ENCODE data around the gene CBL.
A peak's percentile ranks its signal among the peaks of the same experiment; 100 is the strongest.

Gene CBL

DNA sequence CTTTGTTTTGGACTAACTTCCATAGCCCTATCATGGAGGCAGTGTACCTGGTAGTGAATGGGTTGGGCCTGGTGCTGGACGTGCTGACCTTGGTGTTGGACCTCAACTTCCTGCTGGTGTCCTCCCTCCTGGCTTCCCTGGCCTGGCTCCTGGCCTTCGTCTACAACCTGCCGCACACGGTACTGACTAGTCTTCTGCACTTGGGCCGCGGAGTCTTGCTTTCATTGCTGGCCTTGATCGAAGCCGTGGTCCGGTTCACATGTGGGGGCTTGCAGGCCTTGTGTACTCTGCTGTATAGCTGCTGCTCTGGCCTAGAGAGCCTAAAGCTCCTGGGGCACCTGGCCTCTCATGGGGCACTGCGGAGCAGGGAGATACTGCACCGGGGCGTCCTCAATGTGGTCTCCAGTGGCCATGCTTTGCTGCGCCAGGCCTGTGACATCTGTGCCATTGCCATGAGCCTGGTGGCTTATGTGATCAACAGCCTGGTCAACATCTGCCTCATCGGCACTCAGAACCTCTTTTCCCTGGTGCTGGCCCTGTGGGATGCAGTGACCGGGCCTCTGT lies 129.0 kb downstream of the CBL start:
- DNase-seq = no peak

DNA sequence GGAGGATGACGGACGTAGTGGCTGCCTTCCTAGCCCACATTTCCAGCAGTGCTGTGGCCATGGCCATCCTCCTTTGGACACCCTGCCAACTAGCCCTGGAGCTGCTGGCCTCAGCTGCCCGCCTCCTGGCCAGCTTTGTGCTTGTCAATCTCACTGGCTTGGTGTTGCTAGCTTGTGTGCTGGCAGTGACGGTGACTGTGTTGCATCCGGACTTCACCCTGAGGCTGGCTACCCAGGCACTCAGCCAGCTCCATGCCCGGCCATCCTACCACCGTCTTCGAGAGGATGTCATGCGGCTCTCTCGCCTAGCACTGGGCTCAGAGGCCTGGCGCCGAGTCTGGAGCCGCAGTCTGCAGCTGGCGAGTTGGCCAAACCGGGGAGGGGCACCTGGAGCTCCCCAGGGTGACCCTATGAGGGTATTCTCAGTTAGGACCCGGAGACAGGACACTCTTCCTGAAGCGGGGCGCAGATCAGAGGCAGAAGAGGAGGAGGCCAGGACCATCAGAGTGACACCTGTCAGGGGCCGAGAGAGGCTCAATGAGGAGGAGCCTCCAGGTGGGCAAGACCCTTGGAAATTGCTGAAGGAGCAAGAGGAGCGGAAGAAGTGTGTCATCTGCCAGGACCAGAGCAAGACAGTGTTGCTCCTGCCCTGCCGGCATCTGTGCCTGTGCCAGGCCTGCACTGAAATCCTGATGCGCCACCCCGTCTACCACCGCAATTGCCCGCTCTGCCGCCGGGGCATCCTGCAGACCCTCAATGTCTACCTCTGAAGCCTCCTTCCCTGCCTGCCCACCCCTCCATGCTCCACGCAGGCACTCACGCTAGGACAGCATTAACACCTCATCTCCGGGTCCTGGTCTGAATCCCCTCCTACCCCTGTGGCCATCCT lies 129.8 kb downstream of the CBL start:
- no peak for DNase-seq

DNA sequence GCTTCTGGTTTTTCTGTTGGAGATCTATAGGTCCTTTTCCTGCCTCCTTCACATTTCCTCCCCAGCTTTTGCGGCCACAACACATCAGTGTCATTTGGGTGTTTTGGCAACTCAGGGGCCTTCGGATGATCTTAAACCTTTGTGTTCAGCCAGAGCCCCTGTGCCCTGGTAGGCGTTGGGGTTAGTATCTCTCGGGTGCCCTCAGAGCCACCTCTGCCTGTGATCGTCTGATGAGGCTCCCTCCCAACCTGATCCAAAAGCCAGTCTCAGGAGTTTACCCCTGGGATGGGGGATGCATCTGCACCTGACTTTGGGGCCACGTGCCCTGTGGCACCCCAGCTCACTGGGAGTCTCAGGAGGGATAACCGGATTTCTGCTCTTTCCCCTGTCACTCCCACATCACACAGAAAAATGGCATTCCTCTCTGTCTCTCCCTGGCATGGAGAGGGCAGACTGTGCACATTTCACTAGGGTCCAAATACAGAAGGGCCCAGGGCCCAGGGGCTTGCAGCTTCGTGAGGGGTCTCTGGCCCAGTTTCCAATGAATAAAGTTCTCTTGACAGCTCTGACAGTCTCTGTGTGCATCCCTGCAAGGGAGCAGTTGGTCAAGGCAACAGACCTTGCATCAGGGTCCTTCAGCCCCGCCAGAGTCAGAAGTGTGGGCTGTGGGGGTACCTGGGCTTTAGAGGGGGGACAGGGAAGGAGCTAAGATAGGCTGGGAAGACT lies 130.8 kb downstream of the CBL start:
- DNase-seq = no peak

DNA sequence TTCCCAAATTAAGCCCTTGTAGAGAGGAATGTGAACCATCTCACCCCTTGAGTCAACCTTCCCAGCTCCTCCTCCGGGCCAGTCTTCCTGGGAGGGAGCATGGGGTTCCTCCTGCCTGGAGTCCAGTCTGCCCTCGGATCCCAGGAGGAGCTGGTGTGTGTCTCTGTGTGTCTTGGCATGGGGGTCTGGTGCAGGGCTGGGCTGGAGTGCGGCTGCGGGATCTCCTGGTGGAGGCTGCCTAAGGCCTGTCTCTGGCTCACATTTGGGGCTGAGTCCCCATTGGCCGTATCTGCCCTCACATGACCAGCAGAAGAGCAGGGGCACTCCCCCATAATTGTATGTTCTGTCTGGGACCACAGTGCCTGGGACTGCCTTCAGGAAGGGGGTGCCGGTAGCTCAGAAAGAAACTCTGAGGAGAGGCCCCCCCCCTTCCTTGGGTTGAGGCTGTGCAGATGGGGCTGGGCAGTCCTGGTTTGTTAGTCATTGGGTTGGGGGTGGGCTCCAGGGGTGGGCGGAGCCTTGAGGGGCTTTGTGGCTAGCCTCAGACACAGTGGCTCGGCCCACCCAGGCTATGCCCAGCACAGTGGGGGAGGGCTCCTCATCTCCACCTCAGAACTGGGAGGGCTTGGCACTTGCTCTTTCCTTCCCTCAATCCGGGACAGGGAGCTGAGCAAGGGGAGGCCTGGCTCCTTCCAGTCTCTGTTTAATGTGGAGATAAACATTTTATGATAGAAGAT lies 131.6 kb downstream of the CBL start:
- DNase-seq = no peak

DNA sequence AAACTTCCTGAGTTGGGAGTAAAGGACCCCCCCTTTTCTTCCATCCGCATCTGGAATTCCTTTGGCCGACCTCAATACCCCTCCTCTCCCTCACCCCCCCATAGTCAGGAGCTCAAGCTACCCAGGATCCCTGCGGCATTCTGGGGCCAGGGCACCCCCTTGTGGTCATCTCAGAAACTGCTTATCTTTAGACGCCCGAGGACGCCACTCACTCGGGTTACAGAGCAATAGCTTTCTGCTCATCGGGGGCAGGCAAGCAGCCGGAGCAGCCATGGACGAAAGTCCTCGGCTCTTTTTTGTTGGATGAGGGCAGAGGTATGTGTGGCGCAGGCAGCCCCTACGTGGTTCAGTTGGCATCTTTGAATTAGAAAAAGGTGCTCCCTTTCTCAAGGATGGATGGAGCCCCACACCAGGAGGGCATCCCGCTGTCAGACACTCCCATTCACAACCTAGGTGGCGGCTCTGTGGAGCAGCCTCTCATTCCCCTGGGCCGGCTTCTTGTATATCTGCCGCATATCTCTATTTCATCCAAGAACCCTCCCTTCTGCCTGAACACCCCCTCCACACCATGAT lies 132.3 kb downstream of the CBL start:
- DNase-seq = peak; percentile 61

DNA sequence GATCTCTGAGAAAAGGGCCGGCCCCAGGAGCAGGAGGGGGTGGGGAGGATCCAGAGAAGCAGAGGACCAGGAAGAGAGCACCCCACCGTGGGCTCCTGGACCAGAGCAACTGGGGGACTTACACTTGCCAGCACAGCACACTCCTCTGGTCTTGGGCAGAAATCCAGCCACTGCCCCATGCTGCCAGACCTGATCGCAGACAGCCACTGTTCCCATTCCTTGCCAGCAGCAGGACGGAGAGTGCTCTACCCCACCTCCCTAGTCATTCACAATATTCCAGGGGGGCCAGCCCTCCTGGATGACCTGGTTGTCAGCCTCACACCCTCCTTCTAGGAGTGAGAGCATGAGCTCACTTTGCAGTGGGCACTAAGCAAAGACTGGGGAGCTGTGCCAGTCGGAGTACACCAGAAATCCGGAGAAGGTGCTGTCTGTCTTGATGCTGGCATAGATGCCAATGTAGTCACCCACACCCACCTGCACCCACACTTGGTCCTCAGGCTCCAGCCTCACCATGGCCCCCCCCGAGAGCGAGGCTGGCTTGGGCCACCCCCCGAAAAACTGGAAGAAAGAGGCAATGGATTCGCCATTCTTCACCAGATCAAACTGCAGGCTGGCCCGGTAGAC lies 132.9 kb downstream of the CBL start:
- DNase-seq = no peak

DNA sequence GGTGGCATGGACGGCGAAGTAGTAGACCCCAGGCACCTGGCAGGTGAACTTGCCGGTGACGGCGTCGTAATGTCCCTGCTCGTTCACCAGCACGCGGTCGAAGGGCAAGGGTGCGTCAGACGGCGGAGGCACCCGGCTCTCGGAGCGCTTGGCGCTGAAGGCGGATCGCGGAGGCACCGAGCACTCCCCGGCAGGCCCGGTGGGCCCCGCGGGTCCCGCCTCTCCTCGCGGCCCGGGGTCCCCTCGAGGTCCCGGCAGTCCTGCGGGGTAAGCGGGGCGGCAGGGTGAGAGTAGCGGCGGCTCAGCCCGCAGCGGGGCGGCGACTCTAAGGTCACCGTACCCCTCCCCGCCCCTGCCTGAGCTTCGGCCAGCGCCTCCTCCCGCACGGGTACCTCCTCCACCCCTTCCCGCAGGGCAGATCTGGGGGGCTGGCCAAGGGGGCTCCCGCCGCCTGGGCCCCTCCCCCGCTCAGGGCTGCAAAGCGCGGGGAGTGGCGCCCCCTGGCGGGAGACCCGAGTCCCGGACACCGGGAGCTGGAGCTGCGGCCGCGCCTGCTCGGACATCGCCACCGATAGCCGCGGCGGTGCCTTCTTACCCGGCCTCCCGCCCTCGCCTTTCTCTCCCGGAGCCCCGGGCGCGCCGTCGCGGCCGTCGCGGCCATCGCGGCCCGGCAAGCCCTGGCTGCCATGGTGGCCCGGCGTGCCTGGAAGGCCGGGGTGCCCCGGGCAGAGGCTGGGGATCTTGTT lies 133.6 kb downstream of the CBL start:
- no peak for DNase-seq

DNA sequence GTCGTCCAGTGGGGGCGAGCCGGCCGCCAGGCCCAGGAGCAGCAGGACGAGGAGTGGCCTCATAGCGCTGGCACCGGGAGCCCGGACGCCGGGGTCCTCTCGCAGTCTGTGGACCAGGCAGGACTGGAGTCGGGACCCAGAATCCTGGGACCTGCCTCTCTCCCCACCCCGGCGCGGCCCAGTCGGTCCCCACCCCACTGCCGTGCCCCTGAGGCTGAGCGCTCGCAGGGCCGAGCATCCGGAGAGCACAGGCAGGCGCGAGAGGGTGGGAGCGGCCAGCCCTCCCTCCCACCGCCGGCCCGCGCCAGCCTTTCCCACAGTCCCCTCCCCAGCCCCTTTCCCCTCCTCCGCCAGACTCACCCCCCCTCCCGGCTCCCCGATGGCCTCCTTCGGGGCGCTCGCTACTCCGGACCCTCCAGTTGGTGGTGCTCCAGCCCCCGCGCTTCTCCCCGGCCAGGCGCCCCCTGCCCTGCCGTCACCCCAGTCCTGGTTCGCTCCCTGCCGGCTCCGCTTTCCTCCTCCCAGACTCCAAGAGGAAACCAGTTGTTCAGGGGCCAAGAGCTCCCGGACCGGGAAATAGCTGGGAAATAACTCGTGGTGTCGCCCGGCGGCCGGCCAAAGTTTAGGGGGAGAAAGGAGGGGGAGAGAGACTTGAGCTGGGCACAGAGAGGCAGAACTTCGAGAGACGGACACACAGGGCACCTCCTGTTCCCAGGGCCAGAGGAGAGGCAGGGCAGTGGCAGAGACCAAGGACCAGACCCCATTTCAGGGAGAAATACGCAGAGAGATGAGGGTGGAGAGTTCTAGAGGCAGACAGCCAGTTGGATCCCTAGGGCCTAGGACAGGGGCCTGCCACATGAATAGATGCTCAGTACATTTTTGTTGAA lies 134.4 kb downstream of the CBL start, which contains the start of gene C1QTNF5:
TSS of gene C1QTNF5 (minus strand) at position 549 of the 887 bp plus-strand sequence. CDS start at position 63, 486 bp downstream.
- DNase-seq = no peak

DNA sequence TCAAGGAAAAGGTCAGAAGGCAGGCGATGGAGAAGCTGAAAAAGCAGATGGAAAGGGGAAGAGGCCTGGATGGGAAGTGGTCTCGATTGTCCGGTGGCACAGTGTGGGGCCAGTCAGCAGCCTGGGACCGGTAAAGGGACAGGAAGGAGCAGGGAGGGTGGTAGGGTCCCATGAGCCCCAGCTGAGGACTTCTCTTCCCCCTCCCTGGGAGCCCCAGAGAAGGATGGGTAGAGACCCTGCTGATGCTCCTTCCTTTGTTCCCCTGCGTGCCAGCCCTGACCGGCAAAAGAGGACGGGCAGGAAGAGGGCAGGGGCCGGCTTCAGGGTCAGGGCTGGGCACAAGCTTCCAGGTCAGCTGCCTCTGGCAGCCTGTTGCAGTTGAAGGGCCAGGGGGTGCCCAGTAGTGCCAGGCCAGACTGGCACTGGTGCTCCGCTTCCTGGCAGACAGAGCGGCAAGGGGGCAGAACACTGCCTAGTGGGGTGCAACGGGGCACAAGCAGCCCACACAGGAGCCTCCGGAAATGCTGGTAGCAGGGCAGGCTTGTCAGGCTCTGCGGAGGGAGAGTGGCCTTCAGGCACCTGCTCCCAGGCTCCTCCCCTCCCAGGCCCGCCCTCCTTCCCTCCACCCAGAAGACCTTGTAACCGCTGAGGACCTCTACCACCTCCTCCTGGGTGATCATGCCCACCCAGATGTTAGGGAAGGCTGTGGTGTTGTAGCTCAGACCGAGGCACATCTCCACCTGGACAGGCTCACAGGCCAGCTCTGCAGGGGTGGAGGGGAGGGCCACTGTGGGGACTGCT lies 135.3 kb downstream of the CBL start:
- no peak for DNase-seq

DNA sequence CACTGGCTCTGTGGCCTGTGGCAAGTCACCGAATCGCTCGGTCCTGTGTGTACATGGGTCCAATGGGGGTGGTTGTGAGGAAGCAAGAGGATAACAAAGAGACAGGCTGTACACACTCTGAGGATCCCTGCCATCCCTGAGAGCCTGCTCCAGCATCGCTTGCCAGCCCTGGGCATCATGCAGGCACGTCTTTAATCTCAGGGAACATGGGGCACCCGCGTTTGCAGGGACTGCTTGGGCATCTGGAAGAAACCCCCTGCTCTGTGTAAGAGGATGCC lies 135.8 kb downstream of the CBL start:
- no peak for DNase-seq

DNA sequence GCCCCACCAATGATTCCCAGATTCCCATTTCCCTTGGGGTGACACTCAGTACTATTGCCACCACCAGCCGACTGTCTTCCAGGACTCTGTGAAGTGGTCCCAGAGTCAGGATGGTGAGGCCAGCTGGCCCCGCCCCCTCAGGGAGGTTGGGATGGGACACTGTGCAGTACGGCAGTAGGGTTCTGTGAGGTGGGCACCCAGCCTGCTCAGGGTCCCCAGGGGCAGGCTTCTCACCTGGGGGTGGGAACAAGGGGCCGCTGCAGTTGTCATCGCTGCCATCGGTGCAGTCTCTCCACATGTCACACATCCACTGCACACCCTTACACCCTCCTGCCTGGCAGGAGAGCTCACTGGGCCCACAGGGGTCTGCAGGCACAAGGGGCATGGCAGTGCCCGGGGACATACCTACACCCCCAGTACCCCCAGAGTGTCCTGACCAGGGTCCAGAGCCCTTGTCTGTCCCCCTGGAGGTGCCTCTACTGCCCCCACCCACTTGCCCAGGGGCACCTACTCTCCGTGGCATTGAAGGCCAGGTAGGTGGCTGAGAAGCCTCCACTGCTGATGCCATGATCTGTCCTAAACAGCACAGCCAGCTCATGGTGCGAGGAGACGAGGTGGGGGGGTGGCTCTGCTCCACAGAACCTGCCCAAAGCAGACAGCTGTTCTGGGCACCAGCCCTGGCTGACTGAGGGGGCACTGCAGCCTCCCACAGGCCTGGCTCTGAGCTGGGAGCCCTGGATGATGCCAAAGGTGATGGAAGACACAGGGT lies 136.4 kb downstream of the CBL start:
- no peak for DNase-seq

DNA sequence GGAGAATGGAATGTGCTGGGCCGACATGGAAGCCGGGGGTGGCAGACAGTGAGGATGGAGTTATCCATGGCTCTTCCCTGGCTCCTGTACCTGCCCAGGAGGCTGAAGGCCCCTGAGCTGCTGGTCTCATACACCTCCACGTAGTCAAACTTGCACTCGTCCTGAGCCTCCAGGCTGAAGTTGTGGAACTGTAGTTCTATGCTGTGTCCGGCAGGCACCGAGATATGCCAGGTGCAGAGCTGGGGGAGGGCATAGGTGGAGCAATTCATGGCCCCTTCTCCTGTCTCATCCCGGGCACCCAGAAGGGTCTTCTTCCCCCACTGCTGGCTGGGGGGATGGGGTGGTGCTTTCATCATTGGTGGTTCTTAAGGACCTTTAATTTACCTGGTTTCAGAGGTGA lies 137.6 kb downstream of the CBL start:
- DNase-seq = no peak

DNA sequence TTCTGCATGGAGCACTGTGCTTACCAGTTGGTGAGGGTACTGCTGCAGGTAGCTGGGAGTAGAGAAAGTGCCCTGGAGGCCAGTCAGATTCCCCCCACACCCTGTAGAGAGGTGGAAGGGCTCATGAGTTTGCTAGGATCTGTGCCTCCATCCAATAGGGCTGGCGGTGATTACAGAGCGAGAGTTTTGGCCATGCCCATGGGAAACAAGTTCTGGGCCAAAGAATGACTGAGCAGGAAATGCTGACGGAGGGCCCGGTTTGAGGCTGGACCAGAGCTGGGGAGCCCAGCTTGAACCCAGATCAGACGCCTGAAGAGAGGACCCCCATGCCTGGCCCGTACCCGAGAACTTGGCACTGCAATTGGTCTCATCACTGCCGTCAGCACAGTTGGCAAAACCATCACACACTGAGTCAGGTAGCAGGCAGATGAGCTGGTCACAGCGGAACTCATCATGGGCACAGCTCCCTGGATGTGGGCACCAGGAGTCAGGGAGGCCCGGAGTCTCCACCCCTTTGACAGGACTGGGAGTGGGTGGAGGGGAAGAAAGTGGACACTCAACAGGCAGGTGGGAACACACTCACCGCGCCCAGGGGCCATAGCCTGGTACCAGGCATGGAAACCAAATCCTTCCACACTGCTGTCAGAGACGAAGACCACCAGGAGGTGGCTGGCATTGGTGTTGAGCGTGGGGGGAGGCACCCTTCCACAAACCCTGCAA lies 138.3 kb downstream of the CBL start:
- no peak for DNase-seq

DNA sequence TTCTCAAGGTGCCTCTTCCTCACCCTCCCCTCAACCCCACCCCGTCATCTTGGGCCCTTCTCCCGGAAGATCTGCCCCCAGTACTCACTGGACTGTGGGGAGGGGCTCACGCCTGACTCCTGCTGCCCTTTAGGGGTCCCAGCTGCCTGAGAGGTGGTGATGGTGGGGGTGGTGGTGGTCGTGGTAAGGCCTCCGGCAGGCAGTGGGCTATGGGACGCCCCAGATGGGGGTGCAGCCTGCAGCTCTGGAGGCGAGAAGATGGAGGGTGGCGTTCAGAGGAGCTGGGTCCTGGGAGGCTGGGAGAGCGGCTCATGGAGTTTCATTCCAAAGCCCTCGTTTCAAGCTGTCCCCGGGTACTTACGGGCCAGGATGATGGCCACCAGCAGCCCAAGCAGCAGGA lies 139.5 kb downstream of the CBL start:
- no peak for DNase-seq

DNA sequence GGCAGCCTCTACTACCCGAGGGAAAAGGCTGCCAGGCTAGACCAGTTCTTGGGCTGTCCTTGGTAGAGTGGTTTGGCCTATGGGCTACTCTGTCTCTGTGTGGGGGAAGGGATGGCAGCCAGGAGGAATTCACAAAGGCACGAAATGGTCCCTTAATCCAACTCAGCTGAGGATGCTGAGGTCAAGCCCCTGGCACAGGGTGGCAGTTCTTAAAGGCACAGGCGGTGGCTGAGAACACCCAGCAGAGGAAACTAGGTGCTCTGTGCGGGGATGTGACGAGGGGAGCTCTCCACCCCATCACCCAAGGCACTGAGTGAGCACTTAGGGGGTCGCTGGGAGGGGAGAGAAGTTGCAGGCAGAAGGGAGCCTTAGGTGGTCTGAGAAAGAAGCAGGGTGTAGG lies 140.5 kb downstream of the CBL start, which contains the start of gene MFRP:
TSS of gene MFRP (minus strand) at position 101 of the 400 bp plus-strand sequence. CDS start 192 bp downstream, outside the sequence.
- no peak for DNase-seq

DNA sequence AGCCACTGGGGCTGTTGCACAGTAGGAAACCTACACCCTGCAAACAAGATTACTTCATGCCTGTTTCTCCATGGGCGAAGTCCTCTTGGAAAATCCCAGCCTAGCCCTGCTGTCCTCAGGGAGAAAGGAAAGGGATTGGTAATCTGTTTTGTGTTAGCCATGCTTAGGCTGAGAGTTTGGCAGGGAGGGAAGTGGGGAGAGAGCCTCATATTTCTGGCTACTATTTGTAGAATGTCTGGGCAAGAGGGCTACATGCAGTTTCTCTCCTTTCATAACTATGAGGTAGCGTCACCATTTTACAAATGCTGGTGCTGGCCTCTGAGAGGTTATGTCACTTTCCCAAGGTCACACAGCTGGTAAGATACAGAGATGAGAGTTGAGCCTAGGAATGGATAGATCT lies 141.1 kb downstream of the CBL start:
- DNase-seq = no peak

DNA sequence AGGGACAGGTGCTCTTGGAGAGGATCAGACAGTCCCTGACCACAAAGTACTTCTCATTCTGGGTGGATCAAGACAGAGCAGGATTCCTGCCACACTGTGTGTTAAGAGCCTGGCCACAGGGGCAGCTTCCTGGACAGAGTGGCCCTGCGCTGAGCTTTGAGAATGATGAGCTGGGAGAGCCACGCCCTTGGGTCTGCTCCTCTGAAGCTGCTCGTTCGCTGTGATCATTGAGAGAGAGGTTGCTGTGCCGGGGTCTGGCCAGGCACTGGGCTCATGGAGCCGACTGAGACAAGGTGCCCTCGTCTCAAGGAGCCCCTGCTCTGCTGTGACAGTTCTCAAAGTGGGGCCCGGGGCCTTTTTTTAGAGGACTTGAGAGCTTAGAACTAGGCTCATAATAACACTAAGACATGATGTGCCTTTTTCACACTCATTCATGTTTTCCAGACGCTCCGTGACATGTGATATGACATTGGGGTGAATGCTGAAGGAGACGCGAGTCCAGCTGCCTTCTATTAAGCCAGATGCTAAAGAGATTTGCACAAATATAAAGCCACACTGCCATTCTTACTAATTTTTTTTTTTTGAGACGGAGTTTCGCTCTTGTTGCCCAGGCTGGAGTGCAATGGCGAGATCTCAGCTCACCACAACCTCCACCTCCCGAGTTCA lies 141.9 kb downstream of the CBL start:
- no peak for DNase-seq

DNA sequence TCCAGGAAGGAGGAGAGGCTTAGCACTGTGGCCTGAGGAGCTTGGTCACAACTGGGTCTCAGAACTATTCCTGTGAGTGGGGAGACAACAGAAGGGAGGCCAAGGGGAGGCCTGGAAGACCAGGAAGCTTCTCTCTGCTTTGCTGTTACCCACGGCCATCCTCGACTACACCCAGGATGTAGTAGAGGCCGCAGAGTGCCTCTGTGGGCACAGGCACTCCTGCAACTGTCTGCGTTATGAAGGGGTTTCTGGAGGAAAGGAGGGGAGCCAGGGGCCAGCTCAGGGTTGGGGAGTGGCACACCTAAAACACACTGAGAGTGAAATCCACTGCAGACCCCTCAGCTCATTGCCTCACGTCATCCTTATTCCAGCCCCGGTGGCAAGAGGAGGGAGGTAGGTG lies 144.2 kb downstream of the CBL start:
- DNase-seq = no peak
